IgD-negative memory B cell (primary cell): ENCODE results near the gene CFP. TPM values are rescaled to one million over a fixed set of nuclear protein-coding genes. Genes with fewer than 3 reads are reported as not detected.
A peak's percentile ranks its signal among the peaks of the same experiment; 100 is the strongest.

ENCODE experiments used
- H3K27ac Mint-ChIP-seq, 3 donors: one replicate each; pipeline ENCODE4 v1.8.0; 2020 to 2022; ENCODE audit warnings: mild to moderate bottlenecking in 3 of 3, mixed read lengths in 3 of 3, moderate library complexity in 1 of 3
- H3K27me3 Mint-ChIP-seq: one replicate; pipeline ENCODE4 v1.8.0; 2021; ENCODE audit warnings: mixed read lengths
- H3K36me3 Mint-ChIP-seq: one replicate; pipeline ENCODE4 v1.8.0; 2020; ENCODE audit warnings: mild to moderate bottlenecking, mixed read lengths
- H3K4me1 Mint-ChIP-seq, 3 donors: one replicate each; pipeline ENCODE4 v1.8.0; 2020 to 2022; ENCODE audit warnings: mixed read lengths in 3 of 3, mild to moderate bottlenecking in 1 of 3
- H3K4me3 Mint-ChIP-seq, 4 donors: one replicate each; pipeline ENCODE4 v1.8.0; 2020 to 2022; ENCODE audit warnings: mild to moderate bottlenecking in 4 of 4, mixed read lengths in 4 of 4, moderate library complexity in 3 of 4
- H3K9me3 Mint-ChIP-seq, 3 donors: one replicate each; pipeline ENCODE4 v1.8.0; 2020 to 2021; ENCODE audit warnings: mixed read lengths in 3 of 3, mild to moderate bottlenecking in 1 of 3
- polyA plus RNA-seq: library from polyadenylated mRNA; unstranded; fragments of 300-500 nt; fragmentation: Illumina TruSeq; gene quantifications from one replicate; pipeline ENCODE4 v1.2.3, GENCODE V29; 2021

Gene CFP
- polyA plus RNA-seq, 1 donor from 2014 or later: 0.95 TPM

- H3K27ac Mint-ChIP-seq: no peak overlapping the region
- no peaks in the 10 kb centered on the region for H3K36me3 Mint-ChIP-seq
- no peaks in the 10 kb centered on the region for H3K9me3 Mint-ChIP-seq
- peaks cover 5 to 9% (median 6%) of the 10 kb centered on the region in 3 donors for H3K4me1 Mint-ChIP-seq
- H3K27me3 Mint-ChIP-seq: peaks cover 13% of the 10 kb centered on the region
- peak overlapping the region in 1 of 4 donors; percentile 2 for H3K4me3 Mint-ChIP-seq
Observed at GRCh38 chrX:47578692-47579091, 51.0 kb downstream of the CFP start.

- peaks cover 16% of the 10 kb centered on the region for H3K27me3 Mint-ChIP-seq
- H3K4me1 Mint-ChIP-seq: peaks cover 5 to 9% (median 9%) of the 10 kb centered on the region in 3 donors
Observed at GRCh38 chrX:47577901-47578300, 51.8 kb downstream of the CFP start.

GRCh38 chrX:47577424-47577823 lies 52.3 kb downstream of the CFP start:
- Mint-ChIP-seq H3K4me1 (peaks cover 5 to 9% (median 9%) of the 10 kb centered on the region in 3 donors), H3K27ac (peak overlapping the region in 2 of 3 donors; percentile 44 to 59), H3K4me3 (no peak overlapping the region), H3K36me3 (peaks cover 3% of the 10 kb centered on the region), H3K9me3 (no peaks in the 10 kb centered on the region), H3K27me3 (peaks cover 18% of the 10 kb centered on the region)

More at GRCh38 chrX:47577901-47578300, 51.8 kb downstream of the CFP start:
- Mint-ChIP-seq H3K27ac (no peak overlapping the region), H3K4me3 (no peak overlapping the region), H3K36me3 (peaks cover 3% of the 10 kb centered on the region), H3K9me3 (no peaks in the 10 kb centered on the region)

GRCh38 chrX:47576021-47576898 lies 53.5 kb downstream of the CFP start:
- Mint-ChIP-seq H3K4me1 (peaks cover 4 to 7% (median 5%) of the 10 kb centered on the region in 3 donors), H3K27me3 (peaks cover 19% of the 10 kb centered on the region)

GRCh38 chrX:47574547-47575301 lies 55.0 kb downstream of the CFP start:
- no peak overlapping the region for H3K4me3 Mint-ChIP-seq
- H3K27me3 Mint-ChIP-seq: peaks cover 19% of the 10 kb centered on the region
- H3K4me1 Mint-ChIP-seq: peaks cover 4 to 6% (median 5%) of the 10 kb centered on the region in 3 donors
- H3K27ac Mint-ChIP-seq: no peak overlapping the region
- H3K36me3 Mint-ChIP-seq: peaks cover 8% of the 10 kb centered on the region
- H3K9me3 Mint-ChIP-seq: no peaks in the 10 kb centered on the region

More at GRCh38 chrX:47576021-47576898, 53.5 kb downstream of the CFP start:
- H3K36me3 Mint-ChIP-seq: peaks cover 8% of the 10 kb centered on the region
- H3K27ac Mint-ChIP-seq: no peak overlapping the region
- peak overlapping the region in 1 of 4 donors; percentile 2 for H3K4me3 Mint-ChIP-seq
- H3K9me3 Mint-ChIP-seq: no peaks in the 10 kb centered on the region

- Mint-ChIP-seq H3K36me3 (peaks cover 10% of the 10 kb centered on the region), H3K27ac (no peak overlapping the region), H3K9me3 (no peaks in the 10 kb centered on the region), H3K4me3 (no peak overlapping the region), H3K4me1 (peaks cover 3 to 5% (median 4%) of the 10 kb centered on the region in 3 donors), H3K27me3 (peaks cover 15% of the 10 kb centered on the region)
Observed at GRCh38 chrX:47574076-47574546, 55.6 kb downstream of the CFP start.

- H3K4me3 Mint-ChIP-seq: peak overlapping the region in 1 of 4 donors; percentile 66
- peaks cover 12% of the 10 kb centered on the region for H3K27me3 Mint-ChIP-seq
- H3K9me3 Mint-ChIP-seq: no peaks in the 10 kb centered on the region
- peaks cover 3 to 5% (median 4%) of the 10 kb centered on the region in 3 donors for H3K4me1 Mint-ChIP-seq
- peaks cover 10% of the 10 kb centered on the region for H3K36me3 Mint-ChIP-seq
- peak overlapping the region in 1 of 3 donors; percentile 36 for H3K27ac Mint-ChIP-seq
Observed at GRCh38 chrX:47573341-47574075, 56.2 kb downstream of the CFP start.

Other genes starting within 250 kb of the CFP start
- 8.6 TPM for gene ZNF41, start 146.7 kb downstream of the CFP start, polyA plus RNA-seq
- 93.7 TPM for gene ARAF, start 68.7 kb downstream of the CFP start, polyA plus RNA-seq
- 22.8 TPM for gene TIMP1, start 47.5 kb downstream of the CFP start, polyA plus RNA-seq
- gene SYN1, start 10.1 kb downstream of the CFP start, polyA plus RNA-seq: not detected
- 16.0 TPM for gene ELK1, start 20.6 kb upstream of the CFP start, polyA plus RNA-seq
- 302 TPM for gene UXT, start 29.2 kb upstream of the CFP start, polyA plus RNA-seq
- 2.8 TPM for gene ZNF81, start 207.0 kb upstream of the CFP start, polyA plus RNA-seq